GM19438 (cell line): Measurements from ENCODE around the gene CCDC102B.
"Not testable (repeated sequence)": the region's sequence is repeated elsewhere in the genome, so short reads cannot be mapped to it uniquely, and the experiment has no call there.

Experiments
- ATAC-seq: cut with Tn5 transposase; IDR thresholded peaks from one replicate; pipeline ENCODE4 v1.9.1; 2021; ENCODE audit warnings: low read depth; ENCODE audit not compliant: unreplicated experiment

The CCDC102B gene

GRCh38 chr18:68887410-68887809 is 89.5 kb downstream of the CCDC102B start:
- no peak for ATAC-seq

- no peak for ATAC-seq
Measured at GRCh38 chr18:68893354-68893753, 95.5 kb downstream of the CCDC102B start.

GRCh38 chr18:68897286-68897685 is 99.4 kb downstream of the CCDC102B start:
- no peak for ATAC-seq

GRCh38 chr18:68909579-68909978 is 111.7 kb downstream of the CCDC102B start:
- ATAC-seq, result no peak

GRCh38 chr18:68915061-68915460 is 117.2 kb downstream of the CCDC102B start:
- ATAC-seq, result no peak

GRCh38 chr18:68916734-68917133 is 118.9 kb downstream of the CCDC102B start:
- ATAC-seq, result no peak

- ATAC-seq, result no peak
Measured at GRCh38 chr18:68918216-68918615, 120.3 kb downstream of the CCDC102B start.

GRCh38 chr18:68919900-68920299 is 122.0 kb downstream of the CCDC102B start:
- no peak for ATAC-seq

- no peak for ATAC-seq
Measured at GRCh38 chr18:68922392-68922791, 124.5 kb downstream of the CCDC102B start.

GRCh38 chr18:68925268-68925667 is 127.4 kb downstream of the CCDC102B start:
- peak; percentile 79 for ATAC-seq

- ATAC-seq, result no peak
Measured at GRCh38 chr18:68928762-68929675, 131.1 kb downstream of the CCDC102B start.

- no peak for ATAC-seq
Measured at GRCh38 chr18:68935686-68936085, 137.8 kb downstream of the CCDC102B start.

- no peak for ATAC-seq
Measured at GRCh38 chr18:68937029-68937599, 139.2 kb downstream of the CCDC102B start.

GRCh38 chr18:68940039-68940438 is 142.2 kb downstream of the CCDC102B start:
- ATAC-seq, result no peak

- ATAC-seq, result no peak
Measured at GRCh38 chr18:68940754-68941153, 142.9 kb downstream of the CCDC102B start.

GRCh38 chr18:68942230-68942629 is 144.3 kb downstream of the CCDC102B start:
- ATAC-seq, result no peak

GRCh38 chr18:68943861-68944260 is 146.0 kb downstream of the CCDC102B start:
- ATAC-seq, result not testable (repeated sequence)

GRCh38 chr18:68944330-68944729 is 146.4 kb downstream of the CCDC102B start:
- ATAC-seq, result no peak

GRCh38 chr18:68944826-68945225 is 146.9 kb downstream of the CCDC102B start:
- ATAC-seq, result no peak

GRCh38 chr18:68948622-68949021 is 150.7 kb downstream of the CCDC102B start:
- ATAC-seq, result no peak

GRCh38 chr18:68954738-68955137 is 156.9 kb downstream of the CCDC102B start:
- no peak for ATAC-seq

- no peak for ATAC-seq
Measured at GRCh38 chr18:68956650-68957049, 158.8 kb downstream of the CCDC102B start.
